ENCODE results near the gene ZSWIM6.
A peak's percentile ranks its signal among the peaks of the same experiment; 100 is the strongest.

The ZSWIM6 gene

DNA sequence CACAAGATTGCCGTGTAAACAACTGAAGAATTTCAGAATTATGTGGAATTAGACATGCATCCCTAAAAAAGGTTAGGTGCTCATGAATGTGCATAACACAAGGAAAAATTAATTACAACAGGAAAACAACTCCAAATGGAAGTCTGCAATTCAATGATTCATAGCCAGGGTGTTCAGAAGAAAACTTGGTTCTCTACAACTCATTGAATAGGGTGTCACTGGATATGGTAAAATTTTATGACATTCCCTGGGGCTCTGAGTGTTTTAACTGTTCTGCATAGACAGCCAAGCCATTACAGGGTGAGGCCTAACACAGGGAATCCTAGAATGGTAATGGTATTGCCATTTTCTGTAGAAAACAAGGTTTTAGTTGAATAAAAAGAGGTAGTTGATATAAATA is 24.4 kb upstream of the ZSWIM6 start:
- no peak for DNase-seq

- DNase-seq, result no peak
Observed at GRCh38 chr5:61308712-61309111, 23.3 kb upstream of the ZSWIM6 start.

GRCh38 chr5:61309115-61309514 is 22.9 kb upstream of the ZSWIM6 start:
- DNase-seq, result no peak

DNA sequence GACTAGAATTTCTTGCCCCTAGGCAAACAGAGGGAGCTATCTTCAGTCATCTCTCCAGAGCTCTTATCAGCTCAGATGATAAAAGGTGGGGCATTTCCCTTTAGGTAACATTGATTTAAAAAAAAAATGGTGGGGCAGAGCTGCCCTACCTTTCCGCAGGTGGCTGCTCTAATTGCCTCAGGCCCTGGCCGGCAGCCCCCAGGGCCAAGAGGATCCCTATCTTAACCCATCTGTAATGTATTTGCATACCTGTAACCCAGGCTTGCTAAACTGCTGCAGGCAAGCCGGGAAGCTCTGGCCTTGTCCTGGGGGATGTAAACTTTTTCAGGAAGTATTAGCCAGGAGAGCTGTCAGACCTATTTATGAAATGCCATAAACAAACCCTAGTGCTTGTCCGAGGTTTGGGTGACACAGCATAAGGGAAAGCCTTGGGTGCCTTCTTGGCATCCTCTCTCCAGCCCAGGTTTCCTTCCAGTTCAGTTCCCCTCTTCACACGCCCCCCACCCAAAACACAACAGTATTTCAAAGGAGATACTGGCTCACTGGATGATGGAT is 20.9 kb upstream of the ZSWIM6 start:
- DNase-seq, result no peak

DNA sequence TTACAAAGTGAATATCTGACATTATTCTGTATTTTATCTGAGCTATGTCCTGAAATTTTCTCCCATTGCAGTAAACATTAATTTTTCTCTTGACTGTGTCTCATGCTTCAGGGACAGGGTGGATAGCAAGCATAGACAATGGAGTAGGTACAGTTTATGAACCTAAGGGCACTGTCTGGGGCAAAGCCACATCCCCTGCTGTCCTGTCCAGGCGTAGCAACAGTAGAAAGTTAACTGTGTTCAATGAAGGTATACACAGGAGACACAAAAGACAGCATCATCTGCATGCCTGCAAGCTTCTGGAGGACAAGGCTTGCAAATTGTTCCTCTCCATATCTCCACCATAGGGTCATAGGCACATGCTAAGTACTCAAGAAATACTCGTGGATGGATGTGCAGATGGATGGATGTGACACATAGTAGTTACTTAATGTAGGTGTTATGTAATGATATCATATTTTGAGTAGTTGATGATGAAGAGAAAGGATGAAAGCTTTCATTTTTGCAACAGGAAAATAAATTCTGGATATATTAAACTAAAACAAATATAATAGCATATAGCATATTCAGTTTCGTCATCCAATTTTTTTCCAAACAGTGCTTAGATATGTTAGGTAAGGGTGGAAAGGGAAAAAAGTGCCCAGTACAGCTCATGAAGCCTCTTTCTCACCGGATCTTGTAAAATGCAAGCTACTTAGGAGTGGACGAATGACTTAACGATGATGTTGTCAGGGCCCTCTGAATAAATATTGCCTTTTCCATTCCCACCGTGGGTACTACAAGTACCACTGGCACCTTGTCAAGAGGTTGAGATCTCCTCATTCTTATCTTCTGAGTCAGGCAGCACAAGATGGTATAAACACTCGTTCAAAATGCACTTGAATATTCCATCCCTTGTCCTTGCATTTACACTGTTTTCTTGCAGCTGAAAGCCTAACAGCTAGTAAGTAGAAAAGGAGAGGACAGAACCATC is 19.9 kb upstream of the ZSWIM6 start:
- no peak for DNase-seq

DNA sequence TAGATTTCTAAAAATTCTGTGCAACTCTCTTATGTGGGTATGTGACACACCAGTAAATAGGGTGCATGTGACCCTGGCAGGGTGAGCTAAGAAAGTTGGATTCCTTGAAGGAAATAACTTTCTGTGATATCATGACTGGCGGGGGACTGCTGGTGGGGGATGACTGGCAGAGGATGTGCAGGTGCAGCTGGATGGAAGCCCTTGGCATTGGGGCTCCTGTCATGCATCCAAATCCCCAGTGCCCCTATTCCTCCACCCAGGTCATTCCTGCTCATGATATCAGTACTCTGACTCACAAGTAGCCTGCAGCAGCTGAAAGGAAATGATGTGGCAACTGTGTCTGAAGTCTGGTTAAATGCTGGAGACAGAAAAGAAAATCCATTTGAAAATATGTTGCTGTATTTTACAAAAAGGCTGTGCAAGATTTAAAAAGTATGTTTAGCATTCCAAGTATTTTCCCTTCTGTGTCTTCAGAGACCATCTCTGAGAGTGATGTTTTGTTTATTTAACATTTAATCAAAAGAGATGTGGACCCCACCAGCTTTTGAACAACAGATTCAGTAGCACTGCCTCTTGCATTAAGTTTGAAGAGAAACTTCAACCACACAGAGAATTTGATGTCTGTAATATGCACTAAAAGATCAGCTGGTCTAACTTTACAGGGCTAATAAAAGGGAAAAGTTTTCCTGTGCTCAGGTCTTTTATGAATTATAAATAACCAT is 17.9 kb upstream of the ZSWIM6 start:
- no peak for DNase-seq

GRCh38 chr5:61318376-61318775 is 13.7 kb upstream of the ZSWIM6 start:
- DNase-seq, result no peak

- no peak for DNase-seq
Observed at GRCh38 chr5:61319388-61320146, 12.5 kb upstream of the ZSWIM6 start.

GRCh38 chr5:61320860-61321259 is 11.2 kb upstream of the ZSWIM6 start:
- no peak for DNase-seq

DNA sequence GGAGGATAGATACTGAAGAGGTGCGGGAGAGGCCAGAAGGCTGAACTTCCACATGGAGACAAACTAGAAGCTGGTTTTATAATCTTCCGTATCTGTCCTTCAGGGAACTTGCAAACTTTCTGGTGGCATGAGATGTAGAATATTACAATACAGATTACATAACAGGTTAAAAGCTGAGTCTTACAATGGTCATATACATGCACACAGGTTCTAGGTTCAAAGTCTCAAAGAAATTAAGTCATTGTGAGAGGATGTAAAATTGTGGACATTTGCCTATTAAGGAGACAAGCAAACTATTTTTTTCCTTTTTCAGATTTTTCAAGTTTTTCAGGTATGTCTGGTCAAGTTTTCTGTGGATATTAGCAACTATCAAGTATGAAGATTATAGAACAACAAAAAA is 10.4 kb upstream of the ZSWIM6 start:
- no peak for DNase-seq

- DNase-seq, result no peak
Observed at GRCh38 chr5:61322738-61323725, 9.0 kb upstream of the ZSWIM6 start.

GRCh38 chr5:61327760-61328753 is 4.0 kb upstream of the ZSWIM6 start:
- DNase-seq, result no peak

DNA sequence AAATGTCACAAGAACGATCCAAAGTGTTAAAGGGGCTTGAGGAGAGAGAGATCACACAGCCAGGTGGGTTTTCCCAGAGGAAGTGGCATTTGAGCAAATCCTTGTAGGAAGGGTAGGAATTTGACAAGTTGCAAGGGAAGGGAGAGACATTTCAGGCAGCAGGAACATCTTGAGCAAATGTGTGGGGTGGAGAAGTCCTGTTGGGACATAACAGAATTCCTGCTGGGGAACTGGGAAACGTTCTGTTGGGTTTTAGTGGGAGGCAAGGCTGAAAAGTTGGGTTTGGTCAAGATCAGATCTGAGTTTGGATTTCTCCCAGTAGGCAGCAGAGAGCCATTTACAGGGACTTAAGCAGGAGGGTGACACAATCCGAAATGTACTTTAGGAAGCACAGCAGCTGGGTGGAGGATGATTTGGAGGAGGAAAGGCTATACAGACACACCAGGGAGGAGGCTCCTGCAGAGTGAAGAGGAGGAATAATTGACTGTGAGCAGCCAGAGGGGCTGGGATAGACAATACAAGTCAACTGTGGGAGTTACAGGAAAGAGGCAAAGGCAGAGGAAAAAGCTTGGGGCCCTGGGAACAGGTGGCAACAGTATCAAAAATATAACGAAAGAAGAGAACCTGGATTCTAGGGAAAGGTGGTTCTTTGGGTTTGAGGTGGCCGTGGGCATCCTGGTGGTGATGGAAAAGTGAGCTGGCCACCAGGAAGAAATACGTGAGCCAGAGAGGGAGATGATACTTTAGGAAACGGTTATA is 3.1 kb upstream of the ZSWIM6 start:
- no peak for DNase-seq

GRCh38 chr5:61329550-61330128 is 2.4 kb upstream of the ZSWIM6 start:
- no peak for DNase-seq

GRCh38 chr5:61330341-61330844 is 1.7 kb upstream of the ZSWIM6 start:
- peak in 1 of 4 experiments; percentile 17 for DNase-seq

DNA sequence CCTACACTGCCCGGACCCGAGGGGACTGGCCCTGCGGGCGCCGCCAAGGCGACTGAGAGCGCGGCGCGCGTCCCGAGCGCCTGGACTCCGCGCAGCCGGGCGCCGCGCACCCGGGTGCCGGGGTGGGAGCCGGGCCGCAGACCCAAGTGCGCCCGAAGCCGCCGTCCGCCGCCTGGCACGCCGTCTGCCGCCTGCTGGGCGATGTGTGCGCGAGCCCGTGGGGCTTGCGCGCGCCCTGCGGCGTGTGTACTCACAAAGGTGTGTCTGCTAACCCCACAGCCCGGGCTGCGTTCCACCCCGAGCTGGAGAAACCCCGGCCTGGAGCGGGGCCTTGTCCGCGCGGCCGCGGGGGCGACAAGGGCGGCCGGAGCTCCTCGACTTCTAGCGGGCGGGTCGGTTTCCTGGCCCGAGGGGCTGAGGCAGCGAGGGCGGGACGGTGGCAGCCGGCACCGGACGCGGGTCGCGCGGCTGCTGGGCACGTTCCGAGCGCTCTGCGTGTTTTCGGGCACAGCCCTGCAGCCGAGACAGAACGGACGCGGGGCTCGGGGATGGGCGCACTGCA is 1.1 kb upstream of the ZSWIM6 start:
- DNase-seq, result peak; percentile 22 to 71 (median 43)

DNA sequence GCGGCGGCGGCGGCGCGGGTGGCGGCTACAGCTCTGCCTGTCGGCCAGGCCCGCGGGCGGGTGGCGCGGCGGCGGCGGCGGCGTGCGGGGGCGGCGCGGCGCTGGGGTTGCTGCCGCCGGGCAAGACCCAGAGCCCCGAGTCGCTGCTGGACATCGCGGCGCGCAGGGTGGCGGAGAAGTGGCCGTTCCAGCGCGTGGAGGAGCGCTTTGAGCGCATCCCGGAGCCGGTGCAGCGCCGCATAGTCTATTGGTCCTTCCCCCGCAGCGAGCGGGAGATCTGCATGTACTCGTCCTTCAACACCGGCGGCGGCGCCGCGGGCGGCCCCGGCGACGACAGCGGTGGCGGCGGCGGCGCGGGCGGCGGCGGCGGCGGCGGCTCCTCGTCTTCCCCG is 296 bp downstream of the ZSWIM6 start:
- peak in 3 of 4 experiments; percentile 20 to 56 (median 23) for DNase-seq

GRCh38 chr5:61332851-61333320 is 828 bp downstream of the ZSWIM6 start:
- peak in 2 of 4 experiments; percentile 4 to 12 for DNase-seq

Measured in activated naive CD4-positive, alpha-beta T cell (primary cell).